ENCODE data around the gene RBM47. TPM values are rescaled to one million over a fixed set of nuclear protein-coding genes. Genes with fewer than 3 reads are reported as not detected.
A peak's percentile ranks its signal among the peaks of the same experiment; 100 is the strongest.

RBM47 gene
- polyA plus RNA-seq, 1 donor from 2014 or later: 1.7 TPM

- Histone ChIP-seq H3K9me2 (ENCODE audit: insufficient read depth, low read length) (no peaks in the 10 kb centered on the region), H3K27me3 (ENCODE audit: insufficient read depth, low read depth, low read length) (no peaks in the 10 kb centered on the region), H3F3A (ENCODE audit: insufficient read depth, low read length, poor library complexity, severe bottlenecking) (no peaks in the 10 kb centered on the region), H3K79me2 (replicated peaks; ENCODE audit: insufficient read depth, low read length) (no peaks in the 10 kb centered on the region), H3K27ac (ENCODE audit: low read length) (no peak overlapping the region), H3K4me2 (ENCODE audit: low read length) (no peak overlapping the region), H3K9ac (ENCODE audit: low read length) (no peak overlapping the region), H3K9me3 (ENCODE audit: low read length) (no peaks in the 10 kb centered on the region), H2AFZ (ENCODE audit: low read depth, low read length) (no peak overlapping the region), H3K4me3 (ENCODE audit: low read length) (no peak overlapping the region), H3K36me3 (ENCODE audit: insufficient read depth, low read length) (no peaks in the 10 kb centered on the region), H4K20me1 (ENCODE audit: insufficient read depth) (no peaks in the 10 kb centered on the region)
- TF ChIP-seq, protein P1, sequence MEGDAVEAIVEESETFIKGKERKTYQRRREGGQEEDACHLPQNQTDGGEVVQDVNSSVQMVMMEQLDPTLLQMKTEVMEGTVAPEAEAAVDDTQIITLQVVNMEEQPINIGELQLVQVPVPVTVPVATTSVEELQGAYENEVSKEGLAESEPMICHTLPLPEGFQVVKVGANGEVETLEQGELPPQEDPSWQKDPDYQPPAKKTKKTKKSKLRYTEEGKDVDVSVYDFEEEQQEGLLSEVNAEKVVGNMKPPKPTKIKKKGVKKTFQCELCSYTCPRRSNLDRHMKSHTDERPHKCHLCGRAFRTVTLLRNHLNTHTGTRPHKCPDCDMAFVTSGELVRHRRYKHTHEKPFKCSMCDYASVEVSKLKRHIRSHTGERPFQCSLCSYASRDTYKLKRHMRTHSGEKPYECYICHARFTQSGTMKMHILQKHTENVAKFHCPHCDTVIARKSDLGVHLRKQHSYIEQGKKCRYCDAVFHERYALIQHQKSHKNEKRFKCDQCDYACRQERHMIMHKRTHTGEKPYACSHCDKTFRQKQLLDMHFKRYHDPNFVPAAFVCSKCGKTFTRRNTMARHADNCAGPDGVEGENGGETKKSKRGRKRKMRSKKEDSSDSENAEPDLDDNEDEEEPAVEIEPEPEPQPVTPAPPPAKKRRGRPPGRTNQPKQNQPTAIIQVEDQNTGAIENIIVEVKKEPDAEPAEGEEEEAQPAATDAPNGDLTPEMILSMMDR (IDR thresholded peaks at IDR 0.05; ENCODE audit: poor library complexity, severe bottlenecking): no peak
- TF ChIP-seq EZH2 (IDR thresholded peaks at IDR 0.05; ENCODE audit: borderline replicate concordance, insufficient read depth, low read length, poor library complexity, severe bottlenecking) (no peak), POLR2AphosphoS5 (IDR thresholded peaks at IDR 0.05) (no peak), MXI1 (conservative IDR thresholded peaks at IDR 0.05; ENCODE audit: poor library complexity, severe bottlenecking) (no peak), REST (IDR thresholded peaks at IDR 0.05; ENCODE audit: borderline replicate concordance) (no peak), TAF1 (IDR thresholded peaks at IDR 0.05; ENCODE audit: low read depth) (no peak), RAD21 (conservative IDR thresholded peaks at IDR 0.05) (no peak), EP300 (conservative IDR thresholded peaks at IDR 0.05; ENCODE audit: poor library complexity, severe bottlenecking) (no peak), SMC3 (conservative IDR thresholded peaks at IDR 0.05; ENCODE audit: poor library complexity) (no peak)
Measured at GRCh38 chr4:40577588-40578253, 51.9 kb downstream of the RBM47 start.

DNA sequence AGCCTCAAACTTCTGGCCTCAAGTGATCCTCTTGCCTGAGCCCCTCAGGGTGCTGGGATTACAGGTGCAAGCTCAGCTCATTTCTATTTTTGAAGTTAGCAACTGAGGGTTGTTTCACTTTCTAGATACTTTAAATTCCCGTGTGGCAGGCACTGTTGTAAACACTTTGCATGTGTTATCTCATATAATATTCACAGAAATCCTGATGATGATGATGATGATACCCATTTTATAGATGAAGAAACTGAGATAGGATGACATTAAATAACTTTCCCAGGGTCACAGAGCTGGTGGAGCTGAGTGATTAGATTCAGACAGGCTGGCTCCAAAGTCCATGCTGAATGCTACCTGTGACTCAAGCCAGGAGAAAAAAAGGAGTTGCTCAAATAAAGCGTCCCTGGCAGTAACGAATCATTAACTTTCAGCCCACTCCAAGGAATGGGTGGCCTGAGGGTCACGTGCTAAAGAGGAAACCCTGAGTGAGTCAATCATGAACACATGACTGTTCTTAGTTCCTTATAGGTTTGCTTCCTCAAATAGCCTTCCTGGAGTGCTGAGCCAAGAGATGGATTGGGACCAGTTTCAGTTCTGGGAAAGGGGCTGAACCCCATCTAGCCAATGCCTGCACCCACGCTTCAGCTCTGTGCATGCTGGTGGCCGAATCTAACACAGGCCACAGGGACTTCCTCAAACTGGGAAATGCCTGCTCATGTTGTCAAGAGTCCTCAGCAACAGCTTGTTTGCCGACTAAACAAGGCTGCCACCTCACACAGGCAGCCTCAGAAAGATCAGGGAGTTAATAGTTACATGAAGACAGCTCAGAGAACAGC, 52.8 kb downstream of the RBM47 start:
- Histone ChIP-seq H3K27me3 (ENCODE audit: insufficient read depth, low read depth, low read length) (no peaks in the 10 kb centered on the region), H3K27ac (ENCODE audit: low read length) (no peak overlapping the region), H3K79me2 (replicated peaks; ENCODE audit: insufficient read depth, low read length) (no peaks in the 10 kb centered on the region), H3K9ac (ENCODE audit: low read length) (no peak overlapping the region), H3K4me2 (ENCODE audit: low read length) (no peak overlapping the region), H3K9me3 (ENCODE audit: low read length) (no peaks in the 10 kb centered on the region), H4K20me1 (ENCODE audit: insufficient read depth) (no peaks in the 10 kb centered on the region), H2AFZ (ENCODE audit: low read depth, low read length) (no peak overlapping the region), H3K9me2 (ENCODE audit: insufficient read depth, low read length) (no peaks in the 10 kb centered on the region), H3K4me3 (ENCODE audit: low read length) (no peak overlapping the region), H3K36me3 (ENCODE audit: insufficient read depth, low read length) (no peaks in the 10 kb centered on the region), H3F3A (ENCODE audit: insufficient read depth, low read length, poor library complexity, severe bottlenecking) (no peaks in the 10 kb centered on the region)
- TF ChIP-seq EZH2 (IDR thresholded peaks at IDR 0.05; ENCODE audit: borderline replicate concordance, insufficient read depth, low read length, poor library complexity, severe bottlenecking): no peak
- peak; percentile 22 for TF ChIP-seq EP300 (conservative IDR thresholded peaks at IDR 0.05; ENCODE audit: poor library complexity, severe bottlenecking)

All from neural cell (in vitro differentiated cells).